ENCODE results near the gene ANAPC4.
A peak's percentile ranks its signal among the peaks of the same experiment; 100 is the strongest.

The ANAPC4 gene

GRCh38 chr4:25443851-25444250, 66.8 kb downstream of the ANAPC4 start:
- H3K27ac ChIP-seq, result no peak overlapping the region
- H3K9ac ChIP-seq, result no peak overlapping the region

DNA sequence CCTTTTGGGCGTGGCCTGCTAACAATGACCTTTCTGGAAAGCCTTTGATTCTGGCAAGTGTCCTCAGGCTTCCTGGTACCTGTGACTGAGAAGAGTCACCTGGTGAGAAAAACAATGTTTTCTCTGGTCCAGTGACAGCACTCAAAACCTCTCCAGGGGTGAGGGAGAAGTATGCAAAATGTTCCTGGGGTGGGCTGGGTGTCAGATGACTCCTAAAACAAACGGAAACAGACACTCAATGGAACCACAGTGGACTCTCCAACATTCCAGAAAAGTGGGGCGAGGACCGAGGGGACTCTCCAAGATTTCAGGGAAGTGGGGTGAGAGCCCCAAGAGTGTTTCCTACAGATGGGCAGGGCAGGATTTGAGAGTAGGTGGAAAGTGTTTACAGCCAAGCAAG, 69.5 kb downstream of the ANAPC4 start:
- Histone ChIP-seq H3K9me3 (no peaks in the 10 kb centered on the region), H3K27me3 (no peaks in the 10 kb centered on the region), H3K4me1 (peaks cover 7% of the 10 kb centered on the region; the same call in 1 of the 2 replicates), H3K27ac (no peak overlapping the region), H3K4me2 (no peak overlapping the region), H3K36me3 (no peaks in the 10 kb centered on the region), H3K9ac (no peak overlapping the region), H3K4me3 (no peak overlapping the region), H4K20me1 (no peaks in the 10 kb centered on the region)
- TF ChIP-seq Cebpa-rat (IDR thresholded peaks at IDR 0.05), result no peak

More at GRCh38 chr4:25443851-25444250, 66.8 kb downstream of the ANAPC4 start:
- TF ChIP-seq Cebpa-rat (IDR thresholded peaks at IDR 0.05), result no peak
- no peak overlapping the region for H3K4me3 ChIP-seq
- no peaks in the 10 kb centered on the region for H3K36me3 ChIP-seq
- H3K27me3 ChIP-seq, result no peaks in the 10 kb centered on the region
- no peaks in the 10 kb centered on the region for H4K20me1 ChIP-seq
- peaks cover 7% of the 10 kb centered on the region; the same call in 1 of the 2 replicates for H3K9me3 ChIP-seq
- H3K4me1 ChIP-seq, result no peaks in the 10 kb centered on the region
- H3K4me2 ChIP-seq, result no peak overlapping the region

GRCh38 chr4:25448379-25449109, 71.5 kb downstream of the ANAPC4 start:
- no peaks in the 10 kb centered on the region for H4K20me1 ChIP-seq
- H3K4me3 ChIP-seq, result no peak overlapping the region
- H3K4me1 ChIP-seq, result peaks cover 7% of the 10 kb centered on the region; the same call in 1 of the 2 replicates
- no peaks in the 10 kb centered on the region for H3K27me3 ChIP-seq
- no peak overlapping the region for H3K27ac ChIP-seq
- no peak for TF ChIP-seq Cebpa-rat (IDR thresholded peaks at IDR 0.05)
- H3K9me3 ChIP-seq, result no peaks in the 10 kb centered on the region
- no peak overlapping the region for H3K9ac ChIP-seq
- H3K36me3 ChIP-seq, result no peaks in the 10 kb centered on the region
- no peak overlapping the region for H3K4me2 ChIP-seq

DNA sequence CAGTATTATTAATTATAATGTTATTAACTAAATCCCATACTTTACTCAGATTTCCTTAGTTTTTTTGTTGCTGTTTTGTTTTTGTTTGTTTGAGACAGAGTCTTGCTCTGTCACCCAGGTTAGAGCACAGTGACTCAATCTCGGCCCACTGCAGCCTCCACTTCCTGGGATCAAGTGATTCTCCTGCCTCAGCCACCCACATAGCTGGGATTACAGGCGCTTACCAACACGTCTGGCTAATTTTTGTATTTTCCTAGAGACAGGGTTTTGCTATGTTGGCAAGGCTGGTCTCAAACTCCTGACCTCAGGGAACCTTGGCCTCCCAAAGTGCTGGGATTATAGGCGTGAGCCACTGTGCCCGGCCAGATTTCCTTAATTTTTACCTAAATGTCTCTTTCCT, 72.2 kb downstream of the ANAPC4 start:
- Histone ChIP-seq H3K36me3 (no peaks in the 10 kb centered on the region), H4K20me1 (no peaks in the 10 kb centered on the region), H3K27me3 (no peaks in the 10 kb centered on the region), H3K4me2 (no peak overlapping the region), H3K9ac (no peak overlapping the region), H3K4me1 (peaks cover 7% of the 10 kb centered on the region; the same call in 1 of the 2 replicates), H3K4me3 (no peak overlapping the region), H3K27ac (no peak overlapping the region), H3K9me3 (no peaks in the 10 kb centered on the region)
- no peak for TF ChIP-seq Cebpa-rat (IDR thresholded peaks at IDR 0.05)

DNA sequence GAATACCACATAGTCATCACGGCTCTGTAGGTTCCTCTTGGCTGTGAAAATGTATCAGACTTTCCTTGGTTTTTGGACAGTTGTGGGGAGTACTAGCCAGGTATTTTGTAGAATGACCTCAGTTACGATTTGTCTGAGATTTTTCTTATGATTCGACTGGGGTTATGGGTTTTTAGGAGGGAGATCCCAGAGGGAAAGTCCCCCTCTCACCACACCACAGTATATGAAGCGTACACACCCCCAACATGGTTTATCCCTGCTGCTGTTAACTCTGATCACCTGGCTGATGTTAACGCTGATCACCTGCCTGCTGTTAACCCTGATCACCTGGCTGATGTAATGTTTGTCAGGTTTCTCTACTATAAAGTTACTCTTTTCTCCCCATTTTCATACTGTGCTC, 72.6 kb downstream of the ANAPC4 start:
- no peaks in the 10 kb centered on the region for H3K9me3 ChIP-seq
- no peaks in the 10 kb centered on the region for H4K20me1 ChIP-seq
- peaks cover 7% of the 10 kb centered on the region; the same call in 1 of the 2 replicates for H3K4me1 ChIP-seq
- no peaks in the 10 kb centered on the region for H3K36me3 ChIP-seq
- H3K27me3 ChIP-seq, result no peaks in the 10 kb centered on the region
- no peak overlapping the region for H3K4me3 ChIP-seq
- H3K9ac ChIP-seq, result no peak overlapping the region
- no peak for TF ChIP-seq Cebpa-rat (IDR thresholded peaks at IDR 0.05)
- peak overlapping the region; percentile 4; the same call in 1 of the 2 replicates for H3K4me2 ChIP-seq
- H3K27ac ChIP-seq, result no peak overlapping the region

DNA sequence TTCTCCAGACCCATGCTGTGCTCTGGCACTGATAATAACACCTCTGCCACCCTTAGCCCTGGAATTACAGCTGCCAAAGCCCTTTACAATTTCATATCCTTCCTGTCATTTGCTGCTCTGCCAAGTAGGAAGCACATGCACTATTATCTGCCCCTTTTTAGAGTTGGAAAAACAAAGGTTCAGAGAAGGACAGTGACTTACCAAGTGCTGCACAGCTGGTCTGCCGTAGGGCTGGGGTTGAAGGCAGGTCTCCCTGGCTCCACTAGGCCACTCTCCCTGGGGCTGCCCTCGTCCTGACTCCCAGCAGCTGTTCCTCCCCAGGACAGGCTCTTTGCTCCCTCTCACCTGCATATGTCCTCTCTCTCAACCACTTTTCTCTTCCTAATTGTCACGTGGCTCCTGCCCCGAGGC, 73.4 kb downstream of the ANAPC4 start:
- H3K4me1 ChIP-seq, result peaks cover 7% of the 10 kb centered on the region; the same call in 1 of the 2 replicates
- H3K27ac ChIP-seq, result no peak overlapping the region
- no peak for TF ChIP-seq Cebpa-rat (IDR thresholded peaks at IDR 0.05)
- H3K4me3 ChIP-seq, result no peak overlapping the region
- no peaks in the 10 kb centered on the region for H3K9me3 ChIP-seq
- H3K36me3 ChIP-seq, result no peaks in the 10 kb centered on the region
- no peak overlapping the region for H3K9ac ChIP-seq
- no peaks in the 10 kb centered on the region for H4K20me1 ChIP-seq
- peak overlapping the region; percentile 4; the same call in 1 of the 2 replicates for H3K4me2 ChIP-seq
- no peaks in the 10 kb centered on the region for H3K27me3 ChIP-seq

DNA sequence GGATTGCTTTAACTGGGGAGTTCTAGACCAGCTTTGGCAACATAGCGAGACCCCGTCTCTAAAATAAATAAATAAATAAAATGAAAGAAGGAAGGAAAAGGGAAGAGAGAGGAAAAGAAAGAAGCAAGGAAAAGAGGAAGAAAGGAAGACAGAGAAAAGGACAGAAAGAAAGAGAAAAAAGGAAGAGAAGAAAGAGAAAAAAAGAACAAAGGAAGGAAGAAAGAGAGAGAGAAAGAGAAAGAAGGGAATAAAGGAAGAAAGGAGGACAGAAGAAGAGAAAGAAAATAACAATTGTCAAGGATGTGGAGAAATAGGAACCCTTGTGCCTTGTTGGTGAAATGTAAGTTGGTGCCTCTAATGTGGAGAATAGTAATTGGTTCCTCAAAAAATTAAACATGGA, 74.6 kb downstream of the ANAPC4 start:
- no peak for TF ChIP-seq Cebpa-rat (IDR thresholded peaks at IDR 0.05)
- H4K20me1 ChIP-seq, result no peaks in the 10 kb centered on the region
- no peak overlapping the region for H3K4me3 ChIP-seq
- H3K36me3 ChIP-seq, result no peaks in the 10 kb centered on the region
- no peaks in the 10 kb centered on the region for H3K9me3 ChIP-seq
- no peak overlapping the region for H3K27ac ChIP-seq
- H3K27me3 ChIP-seq, result no peaks in the 10 kb centered on the region
- peaks cover 7% of the 10 kb centered on the region; the same call in 1 of the 2 replicates for H3K4me1 ChIP-seq
- no peak overlapping the region for H3K4me2 ChIP-seq
- no peak overlapping the region for H3K9ac ChIP-seq

GRCh38 chr4:25452081-25452480, 75.0 kb downstream of the ANAPC4 start:
- no peak overlapping the region for H3K4me2 ChIP-seq
- no peak overlapping the region for H3K4me3 ChIP-seq
- H3K27me3 ChIP-seq, result no peaks in the 10 kb centered on the region
- no peaks in the 10 kb centered on the region for H3K36me3 ChIP-seq
- H3K9ac ChIP-seq, result no peak overlapping the region
- no peak for TF ChIP-seq Cebpa-rat (IDR thresholded peaks at IDR 0.05)
- no peaks in the 10 kb centered on the region for H4K20me1 ChIP-seq
- H3K27ac ChIP-seq, result no peak overlapping the region
- H3K4me1 ChIP-seq, result peaks cover 7% of the 10 kb centered on the region; the same call in 1 of the 2 replicates
- no peaks in the 10 kb centered on the region for H3K9me3 ChIP-seq

- no peaks in the 10 kb centered on the region for H3K36me3 ChIP-seq
- H3K9ac ChIP-seq, result no peak overlapping the region
- H4K20me1 ChIP-seq, result no peaks in the 10 kb centered on the region
- H3K4me1 ChIP-seq, result peaks cover 7% of the 10 kb centered on the region; the same call in 1 of the 2 replicates
- H3K9me3 ChIP-seq, result no peaks in the 10 kb centered on the region
- H3K27ac ChIP-seq, result no peak overlapping the region
- H3K4me3 ChIP-seq, result no peak overlapping the region
- no peak for TF ChIP-seq Cebpa-rat (IDR thresholded peaks at IDR 0.05)
- H3K4me2 ChIP-seq, result no peak overlapping the region
- no peaks in the 10 kb centered on the region for H3K27me3 ChIP-seq
Measured at GRCh38 chr4:25454476-25454875, 77.4 kb downstream of the ANAPC4 start.

DNA sequence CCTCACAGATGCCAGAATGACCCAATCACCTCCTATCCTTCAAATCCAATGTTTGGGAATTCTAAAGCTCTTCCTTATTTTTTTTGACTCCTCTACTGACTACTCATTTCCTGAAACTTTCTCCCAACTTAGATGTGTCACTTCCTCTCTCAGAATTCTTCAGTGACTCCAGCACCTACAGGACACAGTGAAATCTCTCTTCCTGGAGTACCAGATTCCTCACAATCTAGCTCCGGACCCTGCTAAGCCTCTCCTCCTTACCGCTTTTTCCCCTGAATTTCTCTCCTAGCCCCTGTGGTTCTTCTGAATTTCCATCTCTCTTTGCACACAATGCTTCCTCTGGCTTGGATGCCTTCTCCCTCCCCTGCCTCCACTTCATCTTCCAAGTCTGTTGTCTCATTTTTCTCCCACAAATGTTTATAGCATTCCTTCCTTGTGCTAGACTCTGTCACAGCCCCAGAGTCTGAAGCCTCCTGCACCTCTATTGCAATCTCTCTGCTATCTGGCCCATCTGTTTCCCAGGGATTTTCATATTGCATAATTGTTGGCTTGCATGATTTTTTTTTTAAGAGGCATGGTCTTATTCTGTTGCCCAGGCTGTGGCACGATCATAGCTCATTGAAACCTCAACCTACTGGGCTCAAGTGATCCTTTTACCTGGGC, 80.1 kb downstream of the ANAPC4 start:
- Histone ChIP-seq H3K9me3 (no peaks in the 10 kb centered on the region), H3K9ac (no peak overlapping the region), H4K20me1 (no peaks in the 10 kb centered on the region), H3K36me3 (no peaks in the 10 kb centered on the region), H3K27me3 (no peaks in the 10 kb centered on the region), H3K4me1 (no peaks in the 10 kb centered on the region), H3K27ac (no peak overlapping the region), H3K4me3 (no peak overlapping the region), H3K4me2 (no peak overlapping the region)
- no peak for TF ChIP-seq Cebpa-rat (IDR thresholded peaks at IDR 0.05)

Measured in BLaER1 (cell line).